Measurements from ENCODE around the gene CDSN. TPM values are rescaled to one million over a fixed set of nuclear protein-coding genes. Genes with fewer than 3 reads are reported as not detected.

CDSN gene
- total and polyA plus RNA-seq, 11 donors: 0.15 to 0.56 TPM; not detected in 9

DNA sequence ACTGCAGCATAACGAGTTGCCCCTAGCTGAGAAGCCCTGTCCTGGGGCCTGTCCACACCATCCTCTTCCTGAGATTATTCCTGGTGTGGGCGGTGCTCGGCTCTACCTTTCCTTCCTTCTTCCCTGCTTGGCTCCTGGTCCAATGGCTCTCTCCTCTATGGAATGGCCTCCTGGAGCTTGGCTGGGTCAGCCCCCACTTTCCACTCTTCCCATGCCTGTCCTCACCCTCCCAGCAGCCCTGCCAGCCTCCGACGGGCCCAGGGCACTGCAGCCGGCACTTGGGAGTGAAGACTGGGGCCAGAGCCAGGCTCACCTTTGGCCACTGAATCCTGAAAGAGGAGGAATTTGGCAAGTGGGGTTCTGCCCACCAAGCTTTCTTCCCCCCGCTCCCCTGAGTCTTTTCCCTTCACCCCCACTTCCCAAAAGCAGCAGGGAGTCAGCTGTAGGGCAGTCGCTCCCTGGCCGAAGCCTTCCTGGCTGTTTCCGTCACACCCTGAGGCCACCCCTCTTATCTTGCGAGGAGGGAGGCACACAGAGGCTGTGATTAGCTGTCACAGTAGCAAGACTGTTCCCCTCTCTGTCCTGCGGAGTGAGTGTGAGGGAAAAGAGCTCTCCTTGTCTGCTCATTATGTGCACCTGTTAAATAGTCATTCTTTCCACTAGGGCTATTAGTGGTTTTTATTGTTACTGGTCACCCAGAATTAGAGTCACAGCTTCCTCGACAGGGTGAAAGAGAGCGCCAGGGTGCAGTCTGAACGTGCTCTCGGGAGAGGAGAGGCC lies 6.3 kb upstream of the CDSN start:
- Histone ChIP-seq H3K4me3 (no peak overlapping the region), H3K9me3 (no peaks in the 10 kb centered on the region), H3K36me3 (no peaks in the 10 kb centered on the region), H3K4me1 (peaks cover 12 to 62% (median 39%) of the 10 kb centered on the region in 12 donors), H3K27me3 (no peaks in the 10 kb centered on the region), H3K27ac (peak overlapping the region; percentile 4 to 89 (median 52))
- 45 to 78% (median 55%) methylated on average over 15 to 16 of the region's 16 CpGs for WGBS, 4 donors
- DNase-seq: peak in 1 of 5 donors; percentile 59
- intact Hi-C loops (cut with DNase I): loop anchor here in 1 of 10 donors (5.0 kb wide), 1 partner anchor 39 kb away; no protein-coding TSS in a partner anchor
- ATAC-seq: peak; percentile 17 to 61 (median 35)
- TF ChIP-seq POLR2A (IDR thresholded peaks at IDR 0.05) (no peak), CTCF (IDR thresholded peaks at IDR 0.05) (no peak)

DNA sequence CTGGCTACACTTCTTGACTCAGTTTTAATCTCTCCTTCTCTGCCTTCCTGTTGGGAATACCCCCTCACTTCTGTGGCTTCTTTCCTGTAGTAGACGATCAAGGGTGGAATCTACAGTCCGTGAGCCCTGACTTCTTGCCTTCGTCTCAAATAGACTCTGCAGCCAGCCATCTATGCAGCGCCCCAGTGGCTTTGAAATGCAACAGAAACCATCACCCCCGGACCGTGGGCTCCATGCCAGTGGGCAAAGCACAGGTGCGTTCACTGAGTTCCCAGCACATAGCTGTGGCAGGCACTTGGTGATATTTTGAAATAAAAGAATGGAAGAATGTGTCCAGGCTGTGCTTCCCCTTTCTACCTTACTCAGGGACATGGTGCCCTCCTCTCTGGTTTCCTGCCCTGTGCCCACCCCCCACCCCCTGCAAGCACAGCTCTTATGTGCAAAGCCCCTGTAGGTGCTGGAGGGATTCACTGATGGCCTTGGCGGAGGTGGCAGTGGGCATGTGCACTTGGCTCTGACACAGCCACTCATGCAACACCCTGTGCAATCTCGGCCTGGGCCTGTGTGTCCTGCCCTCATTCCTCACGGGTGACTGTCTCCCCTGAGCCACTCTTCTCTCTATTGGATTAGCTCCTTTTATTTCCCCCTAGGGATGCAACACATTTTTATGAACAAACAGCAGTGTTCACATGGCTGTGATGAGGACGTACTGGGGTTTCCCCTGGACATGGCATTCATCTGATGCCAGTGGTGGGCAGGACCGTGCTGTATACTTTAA lies 5.5 kb upstream of the CDSN start:
- intact Hi-C loops (cut with DNase I): loop anchor here in 1 of 10 donors (5.0 kb wide), 1 partner anchor 38 kb away; no protein-coding TSS in a partner anchor
- H3K4me3 ChIP-seq: no peak overlapping the region

GRCh38 chr6:31125162-31125561 lies 4.9 kb upstream of the CDSN start:
- no peaks in the 10 kb centered on the region for H3K36me3 ChIP-seq
- H3K9me3 ChIP-seq: no peaks in the 10 kb centered on the region
- DNase-seq: peak; percentile 44 to 75 (median 63)
- peak overlapping the region in 9 of 12 donors; percentile 11 to 73 (median 51) for H3K27ac ChIP-seq
- 44 to 63% (median 50%) methylated on average over 7 to 8 of the region's 8 CpGs for WGBS, 4 donors
- H3K4me1 ChIP-seq: peaks cover 12 to 62% (median 39%) of the 10 kb centered on the region in 12 donors
- intact Hi-C loops (cut with DNase I): loop anchor here in 1 of 10 donors (5.0 kb wide), 1 partner anchor 38 kb away; no protein-coding TSS in a partner anchor
- no peaks in the 10 kb centered on the region for H3K27me3 ChIP-seq
- H3K4me3 ChIP-seq: no peak overlapping the region
- TF ChIP-seq POLR2A (IDR thresholded peaks at IDR 0.05): no peak
- no peak for TF ChIP-seq CTCF (IDR thresholded peaks at IDR 0.05)
- ATAC-seq: peak in 3 of 4 donors; percentile 11 to 67 (median 20)

More for the DNA sequence above, 5.5 kb upstream of the CDSN start:
- no peaks in the 10 kb centered on the region for H3K9me3 ChIP-seq
- H3K27me3 ChIP-seq: no peaks in the 10 kb centered on the region
- peak in 3 of 5 donors; percentile 43 to 72 (median 68) for DNase-seq
- H3K36me3 ChIP-seq: no peaks in the 10 kb centered on the region
- H3K27ac ChIP-seq: peak overlapping the region in 10 of 12 donors; percentile 19 to 89 (median 64)
- H3K4me1 ChIP-seq: peaks cover 12 to 62% (median 39%) of the 10 kb centered on the region in 12 donors
- 55 to 67% (median 60%) methylated on average over 12 of the region's 12 CpGs for WGBS, 4 donors
- no peak for TF ChIP-seq CTCF (IDR thresholded peaks at IDR 0.05)
- TF ChIP-seq POLR2A (IDR thresholded peaks at IDR 0.05): no peak
- peak; percentile 44 to 60 (median 54) for ATAC-seq

Data from heart left ventricle (tissue), 16 donors.